DOHH2 (cell line): ENCODE data around the gene REXO1.
"Not testable (repeated sequence)": the region's sequence is repeated elsewhere in the genome, so short reads cannot be mapped to it uniquely, and the experiment has no call there.

Experiments used
- H3F3A ChIP-seq: fragments of 200-600 bp; sonication (generic), shearing (Covaris generic); 2 replicates; pipeline ENCODE4 v1.6.0; 2016; ENCODE audit warnings: antibody characterized with exemption, mild to moderate bottlenecking; ENCODE audit not compliant: control insufficient read depth, insufficient read depth
- H3K27ac ChIP-seq: fragments of 200-600 bp; sonication (generic); 2 replicates; pipeline ENCODE4 v1.5.1; 2014; ENCODE audit warnings: low read depth, mild to moderate bottlenecking, low read length, moderate library complexity
- H3K27me3 ChIP-seq: fragments of 200-600 bp; sonication (generic); 2 replicates; pipeline ENCODE4 v1.6.1; 2014; ENCODE audit warnings: mild to moderate bottlenecking, low read length, mixed read lengths; ENCODE audit not compliant: control insufficient read depth
- H3K36me3 ChIP-seq: fragments of 200-600 bp; sonication (generic); 2 replicates; pipeline ENCODE4 v1.6.1; 2014; ENCODE audit warnings: mild to moderate bottlenecking, low read length, moderate library complexity, mixed read lengths; ENCODE audit not compliant: control insufficient read depth
- H3K4me1 ChIP-seq: fragments of 200-600 bp; sonication (generic); 2 replicates; pipeline ENCODE4 v1.6.1; 2014; ENCODE audit warnings: mild to moderate bottlenecking, low read length, mixed read lengths; ENCODE audit not compliant: control insufficient read depth
- H3K4me2 ChIP-seq: fragments of 200-600 bp; sonication (generic); 2 replicates; pipeline ENCODE4 v1.6.0; 2014; ENCODE audit warnings: mild to moderate bottlenecking, low read length, moderate library complexity
- H3K4me3 ChIP-seq: fragments of 200-600 bp; sonication (generic); 2 replicates; pipeline ENCODE4 v1.5.1; 2014; ENCODE audit warnings: mild to moderate bottlenecking, low read length, mixed read lengths
- H3K79me2 ChIP-seq: fragments of 200-600 bp; sonication (generic); 2 replicates; pipeline ENCODE4 v1.6.1; 2014; ENCODE audit warnings: mild to moderate bottlenecking, low read length, mixed read lengths; ENCODE audit not compliant: control insufficient read depth
- H3K9me2 ChIP-seq: fragments of 200-600 bp; sonication (generic); replicated peaks from 2 replicates; pipeline ENCODE4 v1.6.1; 2014; ENCODE audit warnings: mild to moderate bottlenecking, low read length, mixed read lengths; ENCODE audit not compliant: control insufficient read depth
- H3K9me3 ChIP-seq: fragments of 200-600 bp; sonication (generic); 2 replicates; pipeline ENCODE4 v1.6.1; 2014; ENCODE audit warnings: antibody characterized with exemption, low read length, mixed read lengths; ENCODE audit not compliant: control insufficient read depth, insufficient read depth
- H4K20me1 ChIP-seq: fragments of 200-600 bp; sonication (generic); 2 replicates; pipeline ENCODE4 v1.6.0; 2014; ENCODE audit warnings: low read depth, mild to moderate bottlenecking, antibody characterized with exemption, low read length, moderate library complexity; ENCODE audit not compliant: control insufficient read depth, insufficient read depth
- EZH2phosphoT487 ChIP-seq: fragments of 200-600 bp; sonication (generic); IDR thresholded peaks from 2 replicates; pipeline ENCODE4 v1.6.1; 2017; ENCODE audit warnings: borderline replicate concordance, mild to moderate bottlenecking, antibody characterized with exemption, low read length, moderate library complexity, mixed read lengths
- TF ChIP-seq, protein P1 (sequence below): fragments of 200-600 bp; sonication (generic); IDR thresholded peaks from one replicate; pipeline ENCODE4 v1.5.1; 2014; ENCODE audit warnings: antibody characterized with exemption, mild to moderate bottlenecking, low read depth, low read length; ENCODE audit not compliant: poor library complexity, severe bottlenecking

Gene REXO1

DNA sequence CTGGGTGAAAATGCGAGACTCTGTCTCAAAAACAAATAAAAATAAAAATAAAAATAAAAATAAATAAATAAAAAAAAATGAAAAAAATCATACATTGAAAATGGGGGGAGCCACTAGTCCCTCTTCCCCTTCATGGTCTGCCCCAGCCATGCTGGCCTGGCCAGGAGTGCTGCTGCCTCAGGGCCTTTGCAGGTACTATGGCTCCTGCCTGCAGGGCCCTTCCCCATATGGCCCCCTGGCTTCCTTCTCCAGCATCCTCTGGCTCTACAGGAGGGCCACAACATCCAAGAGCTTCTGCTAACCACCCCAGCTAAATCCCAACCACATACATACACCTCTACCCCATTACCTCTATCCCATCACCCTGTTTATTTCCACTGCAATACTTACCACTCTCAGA is 41.6 kb upstream of the REXO1 start:
- H3K4me1 ChIP-seq = peaks cover 14% of the 10 kb centered on the region
- no peak overlapping the region for H3K4me2 ChIP-seq
- no peaks in the 10 kb centered on the region; the same call in 1 of the 2 replicates for H4K20me1 ChIP-seq
- H3F3A ChIP-seq = no peaks in the 10 kb centered on the region
- no peaks in the 10 kb centered on the region for H3K27me3 ChIP-seq
- no peaks in the 10 kb centered on the region for H3K9me3 ChIP-seq
- no peak overlapping the region for H3K27ac ChIP-seq
- H3K9me2 ChIP-seq = no peaks in the 10 kb centered on the region
- no peak for TF ChIP-seq EZH2phosphoT487
- TF ChIP-seq, protein P1, sequence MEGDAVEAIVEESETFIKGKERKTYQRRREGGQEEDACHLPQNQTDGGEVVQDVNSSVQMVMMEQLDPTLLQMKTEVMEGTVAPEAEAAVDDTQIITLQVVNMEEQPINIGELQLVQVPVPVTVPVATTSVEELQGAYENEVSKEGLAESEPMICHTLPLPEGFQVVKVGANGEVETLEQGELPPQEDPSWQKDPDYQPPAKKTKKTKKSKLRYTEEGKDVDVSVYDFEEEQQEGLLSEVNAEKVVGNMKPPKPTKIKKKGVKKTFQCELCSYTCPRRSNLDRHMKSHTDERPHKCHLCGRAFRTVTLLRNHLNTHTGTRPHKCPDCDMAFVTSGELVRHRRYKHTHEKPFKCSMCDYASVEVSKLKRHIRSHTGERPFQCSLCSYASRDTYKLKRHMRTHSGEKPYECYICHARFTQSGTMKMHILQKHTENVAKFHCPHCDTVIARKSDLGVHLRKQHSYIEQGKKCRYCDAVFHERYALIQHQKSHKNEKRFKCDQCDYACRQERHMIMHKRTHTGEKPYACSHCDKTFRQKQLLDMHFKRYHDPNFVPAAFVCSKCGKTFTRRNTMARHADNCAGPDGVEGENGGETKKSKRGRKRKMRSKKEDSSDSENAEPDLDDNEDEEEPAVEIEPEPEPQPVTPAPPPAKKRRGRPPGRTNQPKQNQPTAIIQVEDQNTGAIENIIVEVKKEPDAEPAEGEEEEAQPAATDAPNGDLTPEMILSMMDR = no peak
- H3K36me3 ChIP-seq = peaks cover under 1% of the 10 kb centered on the region; the same call in 1 of the 2 replicates
- no peak overlapping the region for H3K4me3 ChIP-seq
- peaks cover 2% of the 10 kb centered on the region for H3K79me2 ChIP-seq

DNA sequence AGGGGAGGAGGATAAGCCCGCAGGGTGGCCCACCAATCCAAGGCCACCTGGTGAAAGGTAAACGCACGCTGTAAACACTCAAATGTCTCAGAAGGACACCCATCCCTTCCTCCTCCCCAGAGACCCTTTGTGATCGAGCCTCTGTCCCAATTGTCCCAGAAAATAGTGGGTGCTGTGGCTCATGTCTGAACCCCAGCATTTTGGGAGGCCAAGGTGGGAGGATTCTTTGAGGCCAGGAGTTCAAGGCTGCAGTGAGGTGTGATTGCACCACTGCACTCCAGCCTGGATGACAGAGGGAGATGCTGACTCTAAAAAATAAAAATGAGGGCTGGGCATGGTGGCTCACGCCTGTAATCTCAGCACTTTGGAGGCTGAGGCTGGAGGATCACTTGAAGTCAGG is 40.1 kb upstream of the REXO1 start:
- TF ChIP-seq, protein P1 = no peak
- TF ChIP-seq EZH2phosphoT487 = no peak
- Histone ChIP-seq H3K36me3 (peaks cover 5% of the 10 kb centered on the region), H3K79me2 (peaks cover 17% of the 10 kb centered on the region), H3K27me3 (no peaks in the 10 kb centered on the region), H3K4me1 (peaks cover 23% of the 10 kb centered on the region), H4K20me1 (peaks cover 14% of the 10 kb centered on the region), H3K9me3 (no peaks in the 10 kb centered on the region), H3F3A (no peaks in the 10 kb centered on the region), H3K4me3 (no peak overlapping the region), H3K9me2 (no peaks in the 10 kb centered on the region), H3K27ac (no peak overlapping the region), H3K4me2 (no peak overlapping the region)

DNA sequence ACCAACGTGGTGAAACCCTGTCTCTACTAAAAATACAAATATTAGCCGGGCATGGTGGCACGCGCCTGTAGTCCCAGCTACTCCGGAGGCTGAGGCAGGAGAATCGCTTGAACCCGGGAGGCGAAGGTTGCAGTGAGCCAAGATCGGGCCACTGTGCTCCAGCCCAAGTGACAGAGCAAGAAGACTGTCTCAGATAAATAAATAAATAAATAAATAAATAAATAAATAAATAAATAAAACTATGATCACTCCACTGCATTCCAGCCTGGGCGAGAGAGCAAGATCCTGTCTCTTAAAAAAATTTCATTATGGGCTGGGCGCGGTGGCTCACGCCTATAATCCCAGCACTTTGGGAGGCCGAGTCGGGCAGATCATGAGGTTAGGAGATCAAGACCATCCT is 38.1 kb upstream of the REXO1 start:
- H3F3A ChIP-seq, H3K27ac ChIP-seq, H3K9me2 ChIP-seq, H3K27me3 ChIP-seq, H3K4me3 ChIP-seq, H3K4me2 ChIP-seq, H3K9me3 ChIP-seq: not testable (repeated sequence)
- peaks cover 17% of the 10 kb centered on the region for H3K36me3 ChIP-seq
- peaks cover 35% of the 10 kb centered on the region for H3K4me1 ChIP-seq
- H4K20me1 ChIP-seq = peaks cover 26% of the 10 kb centered on the region
- peaks cover 36% of the 10 kb centered on the region for H3K79me2 ChIP-seq

DNA sequence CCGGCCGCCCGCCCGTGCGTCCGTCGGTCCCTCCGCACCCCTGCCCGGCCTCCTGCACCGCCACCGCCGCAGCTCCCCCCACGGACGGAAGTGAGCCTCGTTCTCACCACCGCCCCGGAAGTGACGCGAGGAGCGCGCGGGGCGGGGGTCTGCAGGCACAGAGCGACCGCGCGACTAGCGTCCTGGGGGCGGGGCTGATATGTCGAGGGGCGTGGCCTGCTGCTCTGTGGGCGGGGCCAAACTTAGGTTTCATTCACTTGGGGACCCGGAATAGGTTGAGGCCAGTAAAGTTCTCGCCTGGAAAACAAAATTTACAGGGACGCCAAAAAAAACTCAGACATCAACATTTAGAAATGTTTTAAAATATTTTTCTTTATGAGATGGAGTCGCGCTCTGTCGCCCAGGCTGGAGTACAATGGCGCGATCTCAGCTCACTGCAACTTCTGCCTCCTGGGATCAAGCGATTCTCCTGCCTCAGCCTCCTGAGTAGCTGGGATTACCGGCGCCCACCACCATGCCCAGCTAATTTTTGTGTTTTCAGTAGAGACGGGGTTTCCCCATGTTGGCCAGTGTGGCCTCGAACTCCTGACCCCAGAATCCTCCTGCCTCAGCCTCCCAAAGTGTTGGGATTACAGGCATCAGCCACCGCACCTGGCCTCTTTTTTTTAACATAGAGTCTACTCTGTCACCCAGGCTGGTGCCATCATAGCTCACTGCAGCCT is 37.3 kb upstream of the REXO1 start, which contains the start of gene ABHD17A:
Gene ABHD17A, minus strand, starts transcription at position 99 of the 722 bp plus-strand sequence. CDS start 3,930 bp downstream, outside the sequence.
- not testable (repeated sequence) for H3F3A ChIP-seq
- Histone ChIP-seq H3K36me3 (peaks cover 17% of the 10 kb centered on the region), H3K4me1 (peaks cover 35% of the 10 kb centered on the region)

More for the DNA sequence above, 37.3 kb upstream of the REXO1 start, which contains the start of gene ABHD17A:
- H3K9me2 ChIP-seq, H3K27me3 ChIP-seq, H3K27ac ChIP-seq, H3K9me3 ChIP-seq: not testable (repeated sequence)
- Histone ChIP-seq H4K20me1 (peaks cover 26% of the 10 kb centered on the region), H3K4me3 (peak within 1 kb of the TSS; percentile 99), H3K4me2 (peak within 1 kb of the TSS; percentile 98), H3K79me2 (peaks cover 42% of the 10 kb centered on the region)
